Fibroblast of lung (primary cell): ENCODE data around the gene IGSF11. TPM values are rescaled to one million over a fixed set of nuclear protein-coding genes. Genes with fewer than 3 reads are reported as not detected.

ENCODE experiments used
- DNase-seq, 2 donors: peaks; one replicate each; pipeline versions ENCODE4 v3.0.0 to v3.0.0-alpha.2; 2010; ENCODE audit warnings: low read depth in 2 of 2
- H2AFZ ChIP-seq: 2 replicates; pipeline ENCODE4 v1.5.1; 2012; ENCODE audit warnings: low read length, control low read depth, inconsistent platforms
- H3K27ac ChIP-seq: 2 replicates; pipeline ENCODE4 v1.5.1; 2011; ENCODE audit warnings: low read length, control low read depth; ENCODE audit not compliant: insufficient read depth
- H3K27me3 ChIP-seq: 2 replicates; pipeline ENCODE4 v1.5.1; 2011; ENCODE audit warnings: mild to moderate bottlenecking, low read length; ENCODE audit not compliant: control insufficient read depth, insufficient read depth
- H3K36me3 ChIP-seq: 2 replicates; pipeline ENCODE4 v1.5.1; 2011; ENCODE audit warnings: low read length; ENCODE audit not compliant: control insufficient read depth, insufficient read depth
- H3K4me1 ChIP-seq: 2 replicates; pipeline ENCODE4 v1.5.1; 2011; ENCODE audit warnings: low read length; ENCODE audit not compliant: control insufficient read depth, insufficient read depth; ENCODE audit errors: extremely low read depth
- H3K4me2 ChIP-seq: 2 replicates; pipeline ENCODE4 v1.5.1; 2011; ENCODE audit warnings: low read length, control low read depth; ENCODE audit not compliant: insufficient read depth; ENCODE audit errors: extremely low read depth
- H3K4me3 ChIP-seq, 4 experiments: fragments of 200-600 bp in 1 of 4; sonication (generic) in 1 of 4; replicated peaks in 1 of 4; 2 replicates each; pipeline ENCODE4 v1.5.1; 2011 to 2016; ENCODE audit warnings: low read length in 4 of 4, low read depth in 3 of 4, mild to moderate bottlenecking in 3 of 4, control low read depth in 2 of 4, inconsistent platforms in 1 of 4, mixed read lengths in 1 of 4; ENCODE audit not compliant: insufficient read depth in 1 of 4; ENCODE audit errors: control extremely low read depth in 1 of 4
- H3K79me2 ChIP-seq: 2 replicates; pipeline ENCODE4 v1.5.1; 2012; ENCODE audit warnings: mild to moderate bottlenecking, low read length, inconsistent platforms; ENCODE audit not compliant: control insufficient read depth, insufficient read depth
- H3K9ac ChIP-seq: 2 replicates; pipeline ENCODE4 v1.5.1; 2011; ENCODE audit warnings: mild to moderate bottlenecking, low read length, control low read depth; ENCODE audit not compliant: insufficient read depth
- H3K9me3 ChIP-seq: 2 replicates; pipeline ENCODE4 v1.5.1; 2012; ENCODE audit warnings: low read depth, low read length; ENCODE audit not compliant: control insufficient read depth, insufficient read depth
- H4K20me1 ChIP-seq: 2 replicates; pipeline ENCODE4 v1.5.1; 2011; ENCODE audit warnings: low read length; ENCODE audit not compliant: control insufficient read depth, insufficient read depth; ENCODE audit errors: extremely low read depth
- CTCF ChIP-seq, 2 donors: IDR thresholded peaks in 1 of 2; conservative IDR thresholded peaks in 1 of 2; 1 replicate in 1 of 2; 2 replicates in 1 of 2; pipeline ENCODE4 v1.5.1; 2011 to 2012; ENCODE audit warnings: low read length in 2 of 2, control low read depth in 1 of 2, inconsistent platforms in 1 of 2, low read depth in 1 of 2, mild to moderate bottlenecking in 1 of 2
- EZH2 ChIP-seq: IDR thresholded peaks from 2 replicates; pipeline ENCODE4 v1.5.1; 2012; ENCODE audit warnings: low read length, control low read depth, mild to moderate bottlenecking; ENCODE audit errors: missing control alignments
- polyA plus RNA-seq, 2 donors: library from polyadenylated mRNA; depleted of rRNA in 1 of 2; stranded (reverse) in 1 of 2; unstranded in 1 of 2; fragments of >200 nt; gene quantifications; 2 replicates each; pipeline ENCODE4 v1.2.1, GENCODE V29; 2011 to 2012; ENCODE audit warnings: missing spikeins in 1 of 2
- total RNA-seq: library from RNA; depleted of rRNA; stranded (reverse); fragments of >200 nt; gene quantifications from 2 replicates; pipeline ENCODE4 v1.2.1, GENCODE V29; 2014

Gene IGSF11
- total and polyA plus RNA-seq, 2 donors (not counting 1 experiment from before 2014, with no cell fraction given), result under 0.01 TPM; not detected in 1

- no peak for DNase-seq
Observed at GRCh38 chr3:119015942-119016341, 18.7 kb downstream of the IGSF11 start.

GRCh38 chr3:119013951-119014350 is 20.7 kb downstream of the IGSF11 start:
- H3K27ac ChIP-seq, result no peak overlapping the region
- DNase-seq, result no peak
- H3K4me2 ChIP-seq, result no peak overlapping the region
- H2AFZ ChIP-seq, result no peak overlapping the region
- no peak overlapping the region for H3K9ac ChIP-seq
- H4K20me1 ChIP-seq, result no peaks in the 10 kb centered on the region
- no peaks in the 10 kb centered on the region for H3K4me1 ChIP-seq
- no peaks in the 10 kb centered on the region for H3K9me3 ChIP-seq
- no peak overlapping the region for H3K4me3 ChIP-seq
- no peaks in the 10 kb centered on the region for H3K27me3 ChIP-seq
- TF ChIP-seq EZH2, result no peak
- TF ChIP-seq CTCF (conservative IDR thresholded peaks at IDR 0.05 in 1 of 2, IDR thresholded peaks at IDR 0.05 in 1 of 2; ENCODE audit: low read depth in 1 of 2, low read length in 2 of 2), result no peak
- no peaks in the 10 kb centered on the region for H3K79me2 ChIP-seq
- H3K36me3 ChIP-seq, result no peaks in the 10 kb centered on the region

More at GRCh38 chr3:119015942-119016341, 18.7 kb downstream of the IGSF11 start:
- Histone ChIP-seq H3K27ac (no peak overlapping the region), H3K4me1 (no peaks in the 10 kb centered on the region), H3K27me3 (no peaks in the 10 kb centered on the region), H3K9ac (no peak overlapping the region), H4K20me1 (no peaks in the 10 kb centered on the region), H3K79me2 (no peaks in the 10 kb centered on the region), H3K4me2 (no peak overlapping the region), H3K9me3 (no peaks in the 10 kb centered on the region), H2AFZ (no peak overlapping the region), H3K4me3 (no peak overlapping the region), H3K36me3 (no peaks in the 10 kb centered on the region)
- no peak for TF ChIP-seq EZH2
- TF ChIP-seq CTCF (conservative IDR thresholded peaks at IDR 0.05 in 1 of 2, IDR thresholded peaks at IDR 0.05 in 1 of 2; ENCODE audit: low read depth in 1 of 2, low read length in 2 of 2), result no peak

DNA sequence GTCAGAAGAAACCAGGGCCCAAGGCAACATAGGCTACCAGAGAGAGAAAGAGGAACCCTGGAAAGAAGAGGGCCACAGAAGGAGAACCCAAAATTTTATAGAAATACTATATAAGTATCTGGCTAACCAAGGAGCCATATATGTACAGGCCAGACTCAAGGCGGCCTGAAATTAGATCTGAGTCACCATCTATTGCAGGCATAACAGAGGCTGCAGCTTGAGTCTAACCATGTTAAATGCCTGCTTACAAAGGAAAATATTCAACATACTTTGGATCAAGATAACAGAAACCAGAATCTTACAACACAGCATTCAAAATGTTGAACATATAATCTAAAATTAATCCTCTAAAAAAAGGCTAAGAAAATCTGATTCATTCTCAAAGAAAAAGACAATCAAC is 23.1 kb downstream of the IGSF11 start:
- TF ChIP-seq CTCF (conservative IDR thresholded peaks at IDR 0.05 in 1 of 2, IDR thresholded peaks at IDR 0.05 in 1 of 2; ENCODE audit: low read depth in 1 of 2, low read length in 2 of 2) (no peak), EZH2 (no peak)
- no peaks in the 10 kb centered on the region for H4K20me1 ChIP-seq
- no peaks in the 10 kb centered on the region for H3K27me3 ChIP-seq

More for the DNA sequence above, 23.1 kb downstream of the IGSF11 start:
- no peak for DNase-seq
- Histone ChIP-seq H3K36me3 (no peaks in the 10 kb centered on the region), H3K79me2 (no peaks in the 10 kb centered on the region), H3K9ac (no peak overlapping the region), H3K4me2 (no peak overlapping the region), H2AFZ (no peak overlapping the region), H3K4me1 (no peaks in the 10 kb centered on the region), H3K27ac (no peak overlapping the region), H3K4me3 (no peak overlapping the region), H3K9me3 (no peaks in the 10 kb centered on the region)
